WTC11 (cell line): ENCODE data around the gene GPC5. TPM values are rescaled to one million over a fixed set of nuclear protein-coding genes. Genes with fewer than 3 reads are reported as not detected.

Source experiments
- ATAC-seq: fragments of 200-7000 bp; cut with Tn5 transposase; 2 replicates; pipeline ENCODE4 v1.10.0; 2021; ENCODE audit warnings: mild to moderate bottlenecking, moderate library complexity
- CTCF ChIA-PET: fragments of 300-600 bp; sonication (Branson Sonifier 250); formaldehyde crosslinking; loops from one replicate; lab custom pipeline; 2021; ENCODE audit warnings: antibody characterized with exemption; lab: Charles Lee
- POLR2A ChIA-PET: fragments of 350-600 bp; sonication (Branson Sonifier 250); formaldehyde crosslinking; loops from one replicate; lab custom pipeline; 2021; ENCODE audit warnings: antibody characterized with exemption; lab: Charles Lee
- DNase-seq: peaks from one replicate; pipeline ENCODE4 v3.0.0; 2021; ENCODE audit warnings: low spot score
- H3K27ac Mint-ChIP-seq: 2 replicates; pipeline ENCODE4 v1.8.0; 2021; ENCODE audit warnings: mixed read lengths
- H3K27me3 Mint-ChIP-seq: 2 replicates; pipeline ENCODE4 v1.8.0; 2021; ENCODE audit warnings: low read depth, mild to moderate bottlenecking, moderate library complexity, mixed read lengths
- H3K36me3 Mint-ChIP-seq: 2 replicates; pipeline ENCODE4 v1.8.0; 2021; ENCODE audit warnings: mixed read lengths
- H3K4me1 Mint-ChIP-seq: 2 replicates; pipeline ENCODE4 v1.8.0; 2022; ENCODE audit warnings: mixed read lengths
- H3K4me3 Mint-ChIP-seq: 2 replicates; pipeline ENCODE4 v1.8.0; 2021; ENCODE audit warnings: mild to moderate bottlenecking, moderate library complexity, mixed read lengths
- H3K9me3 Mint-ChIP-seq: 2 replicates; pipeline ENCODE4 v1.8.0; 2021; ENCODE audit warnings: mixed read lengths
- CTCF ChIP-seq: fragments of 200-600 bp; IDR thresholded peaks from 2 replicates; pipeline ENCODE4 v1.8.0; 2022; ENCODE audit warnings: antibody characterized with exemption
- E2F5 ChIP-seq: sonication (generic); formaldehyde crosslinking; IDR thresholded peaks from 2 replicates; pipeline ENCODE4 v1.8.1; 2022; ENCODE audit warnings: mild to moderate bottlenecking, moderate library complexity, missing genetic modification reagents
- EMX1 ChIP-seq: fragments of 250-450 bp; sonication (Bioruptor Pico); IDR thresholded peaks from 2 replicates; pipeline ENCODE4 v1.8.0; 2021; ENCODE audit warnings: mild to moderate bottlenecking
- FOXJ3 ChIP-seq: sonication (generic); formaldehyde crosslinking; IDR thresholded peaks from 2 replicates; pipeline ENCODE4 v1.9.0; 2021; ENCODE audit warnings: missing genetic modification reagents, mild to moderate bottlenecking, borderline replicate concordance
- FOXK1 ChIP-seq: sonication (generic); formaldehyde crosslinking; IDR thresholded peaks from 2 replicates; pipeline ENCODE4 v1.8.0; 2022; ENCODE audit warnings: mild to moderate bottlenecking, moderate library complexity, missing genetic modification reagents
- GRHL2 ChIP-seq: fragments of 250-450 bp; sonication (Bioruptor Pico); IDR thresholded peaks from 2 replicates; pipeline ENCODE4 v1.8.0; 2022; ENCODE audit warnings: mild to moderate bottlenecking, moderate library complexity; ENCODE audit not compliant: insufficient replicate concordance, severe bottlenecking
- KAT7 ChIP-seq: sonication (generic); formaldehyde crosslinking; IDR thresholded peaks from 2 replicates; pipeline ENCODE4 v1.8.1; 2023; ENCODE audit warnings: missing genetic modification reagents, mild to moderate bottlenecking, borderline replicate concordance
- NR1H2 ChIP-seq: sonication (generic); formaldehyde crosslinking; IDR thresholded peaks from 2 replicates; pipeline ENCODE4 v1.9.0; 2021; ENCODE audit warnings: mild to moderate bottlenecking, moderate library complexity, missing genetic modification reagents
- NR3C1 ChIP-seq: sonication (generic); formaldehyde crosslinking; conservative IDR thresholded peaks from 2 replicates; pipeline ENCODE4 v1.8.1; 2023; ENCODE audit warnings: low read depth, mild to moderate bottlenecking, missing genetic modification reagents
- SOX15 ChIP-seq: fragments of 250-450 bp; sonication (Bioruptor Pico); IDR thresholded peaks from 2 replicates; pipeline ENCODE4 v1.9.0; 2021; ENCODE audit warnings: mild to moderate bottlenecking
- TP53 ChIP-seq: sonication (generic); formaldehyde crosslinking; IDR thresholded peaks from 2 replicates; pipeline ENCODE4 v1.8.1; 2023; ENCODE audit warnings: mild to moderate bottlenecking, missing genetic modification reagents
- ZBTB21 ChIP-seq: sonication (generic); formaldehyde crosslinking; IDR thresholded peaks from 2 replicates; pipeline ENCODE4 v1.8.1; 2023; ENCODE audit warnings: mild to moderate bottlenecking, missing genetic modification reagents, borderline replicate concordance
- ZNF232 ChIP-seq: sonication (generic); formaldehyde crosslinking; IDR thresholded peaks from 2 replicates; pipeline ENCODE4 v1.8.0; 2022; ENCODE audit warnings: mild to moderate bottlenecking, missing genetic modification reagents
- ZNF416 ChIP-seq: fragments of 250-450 bp; sonication (Bioruptor Pico); IDR thresholded peaks from 2 replicates; pipeline ENCODE4 v1.9.0; 2021; ENCODE audit warnings: mild to moderate bottlenecking, inconsistent platforms
- ZNF532 ChIP-seq: fragments of 250-450 bp; sonication (Bioruptor Pico); IDR thresholded peaks from 2 replicates; pipeline ENCODE4 v1.9.0; 2021; ENCODE audit warnings: mild to moderate bottlenecking, borderline replicate concordance
- total RNA-seq: library from RNA; stranded (reverse); gene quantifications from 3 replicates; pipeline ENCODE4 v1.2.3, GENCODE V29; 2021
- TF ChIP-seq, protein P1 (sequence below): sonication (generic); formaldehyde crosslinking; IDR thresholded peaks from 2 replicates; pipeline ENCODE4 v1.8.0; 2022; ENCODE audit warnings: mild to moderate bottlenecking, missing genetic modification reagents

The GPC5 gene
- total RNA-seq, 1 experiment from 2014 or later: 0.46 TPM

DNA sequence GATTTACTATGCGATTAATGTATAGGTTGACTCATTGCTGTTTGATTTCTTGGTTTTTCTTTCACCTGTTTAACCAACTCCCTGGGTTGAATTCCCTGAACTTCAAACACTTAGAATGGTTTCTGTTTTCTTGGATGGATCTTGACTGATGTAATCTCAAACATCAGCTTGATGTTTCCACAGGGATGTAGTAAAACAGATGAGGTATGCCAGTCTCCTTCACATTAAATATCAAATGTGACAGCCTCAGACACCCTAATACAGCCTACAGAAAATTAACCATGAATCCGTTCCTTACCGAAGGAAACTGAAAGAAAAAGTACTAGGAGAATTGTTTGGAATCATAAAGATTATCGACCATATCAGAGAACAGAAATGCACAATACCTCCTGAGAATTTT, 631.2 kb downstream of the GPC5 start:
- ATAC-seq: no peak
- ChIA-PET CTCF (no interaction called here), POLR2A (no interaction called here)
- no peak for DNase-seq
- Mint-ChIP-seq H3K4me1 (peaks cover 9% of the 10 kb centered on the region; the same call in 1 of the 2 replicates), H3K27me3 (no peaks in the 10 kb centered on the region), H3K36me3 (no peaks in the 10 kb centered on the region), H3K4me3 (no peak overlapping the region), H3K27ac (no peak overlapping the region), H3K9me3 (peaks cover 9% of the 10 kb centered on the region)
- TF ChIP-seq ZBTB21 (CRISPR knock-in tag) (no peak), GRHL2 (CRISPR knock-in tag) (no peak), KAT7 (CRISPR knock-in tag) (no peak)

DNA sequence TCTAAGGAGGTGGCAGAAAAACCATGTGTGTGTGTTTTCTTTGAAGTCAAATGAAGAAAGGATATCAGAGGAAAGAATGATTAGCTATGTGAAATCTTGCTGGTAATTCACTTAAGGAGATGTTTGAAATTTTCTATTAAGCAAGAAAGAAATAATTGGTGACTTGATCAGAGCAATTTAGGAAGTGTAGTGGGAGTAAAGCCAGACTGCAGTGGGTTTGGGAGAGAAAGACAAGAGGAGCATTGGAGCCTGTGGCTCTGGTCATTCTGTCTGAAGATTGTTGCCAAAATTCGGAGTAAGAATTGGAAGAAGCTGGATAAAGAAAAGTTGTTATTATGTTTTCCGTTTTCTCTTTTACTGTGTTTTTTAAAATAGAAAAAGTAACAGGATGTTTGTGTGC, 640.5 kb downstream of the GPC5 start:
- ChIA-PET POLR2A (no interaction called here), CTCF (no interaction called here)
- H3K36me3 Mint-ChIP-seq: no peaks in the 10 kb centered on the region
- no peaks in the 10 kb centered on the region for H3K9me3 Mint-ChIP-seq
- H3K4me1 Mint-ChIP-seq: no peaks in the 10 kb centered on the region
- ATAC-seq: no peak
- no peak for DNase-seq
- no peak overlapping the region for H3K4me3 Mint-ChIP-seq
- H3K27me3 Mint-ChIP-seq: no peaks in the 10 kb centered on the region
- TF ChIP-seq ZNF232 (CRISPR knock-in tag): no peak
- no peak for TF ChIP-seq FOXK1 (CRISPR knock-in tag)
- TF ChIP-seq, protein P1, sequence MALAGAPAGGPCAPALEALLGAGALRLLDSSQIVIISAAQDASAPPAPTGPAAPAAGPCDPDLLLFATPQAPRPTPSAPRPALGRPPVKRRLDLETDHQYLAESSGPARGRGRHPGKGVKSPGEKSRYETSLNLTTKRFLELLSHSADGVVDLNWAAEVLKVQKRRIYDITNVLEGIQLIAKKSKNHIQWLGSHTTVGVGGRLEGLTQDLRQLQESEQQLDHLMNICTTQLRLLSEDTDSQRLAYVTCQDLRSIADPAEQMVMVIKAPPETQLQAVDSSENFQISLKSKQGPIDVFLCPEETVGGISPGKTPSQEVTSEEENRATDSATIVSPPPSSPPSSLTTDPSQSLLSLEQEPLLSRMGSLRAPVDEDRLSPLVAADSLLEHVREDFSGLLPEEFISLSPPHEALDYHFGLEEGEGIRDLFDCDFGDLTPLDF (CRISPR knock-in tag): no peak
- TF ChIP-seq NR3C1 (CRISPR knock-in tag): no peak
- no peak for TF ChIP-seq ZNF416 (CRISPR knock-in tag)
- TF ChIP-seq ZNF532: no peak
- TF ChIP-seq NR1H2 (CRISPR knock-in tag): no peak
- TF ChIP-seq FOXJ3 (CRISPR knock-in tag): no peak
- TF ChIP-seq TP53: no peak
- no peak for TF ChIP-seq CTCF
- TF ChIP-seq SOX15 (CRISPR knock-in tag): no peak
- no peak overlapping the region for H3K27ac Mint-ChIP-seq

- POLR2A ChIA-PET: no interaction called here
- Mint-ChIP-seq H3K4me3 (no peak overlapping the region), H3K27ac (no peak overlapping the region), H3K36me3 (no peaks in the 10 kb centered on the region), H3K4me1 (no peaks in the 10 kb centered on the region), H3K27me3 (no peaks in the 10 kb centered on the region), H3K9me3 (no peaks in the 10 kb centered on the region)
- DNase-seq (no peak), ATAC-seq (no peak)
- no peak for TF ChIP-seq EMX1
- TF ChIP-seq E2F5: no peak
- CTCF ChIA-PET: no interaction called here
Observed at GRCh38 chr13:92042522-92042921, 644.1 kb downstream of the GPC5 start.
